Activated T-helper 17 cell treated with anti-CD3 and anti-CD28 coated beads, Interleukin-2, amount 50 U/mL, for 72 hours (primary cell): ENCODE data around the gene AUTS2. TPM values are rescaled to one million over a fixed set of nuclear protein-coding genes. Genes with fewer than 3 reads are reported as not detected.

Experiments
- ATAC-seq: fragments of 150-1000 bp; cut with Tn5 transposase; replicated peaks from 2 replicates; pipeline ENCODE4 v1.10.0; 2021; ENCODE audit warnings: mild to moderate bottlenecking, moderate library complexity
- H3K27ac Mint-ChIP-seq: one replicate; pipeline ENCODE4 v1.8.0; 2022; ENCODE audit warnings: mixed read lengths
- H3K27me3 Mint-ChIP-seq: one replicate; pipeline ENCODE4 v1.8.0; 2022; ENCODE audit warnings: mixed read lengths
- H3K36me3 Mint-ChIP-seq: one replicate; pipeline ENCODE4 v1.8.0; 2022; ENCODE audit warnings: low read depth, mild to moderate bottlenecking, mixed read lengths
- H3K4me1 Mint-ChIP-seq: one replicate; pipeline ENCODE4 v1.8.0; 2022; ENCODE audit warnings: mixed read lengths
- H3K4me3 Mint-ChIP-seq: one replicate; pipeline ENCODE4 v1.8.0; 2022; ENCODE audit warnings: mild to moderate bottlenecking, mixed read lengths
- H3K9me3 Mint-ChIP-seq: one replicate; pipeline ENCODE4 v1.8.0; 2022; ENCODE audit warnings: mixed read lengths
- total RNA-seq, 2 donors: library from RNA; stranded (reverse); gene quantifications; one replicate each; pipeline ENCODE4 v1.2.3, GENCODE V29; 2022

AUTS2 gene
- total RNA-seq, 2 donors from 2014 or later: 20.1 to 39.9 TPM

GRCh38 chr7:70574970-70575799, 976.9 kb downstream of the AUTS2 start:
- no peaks in the 10 kb centered on the region for H3K4me1 Mint-ChIP-seq
- peaks cover 5% of the 10 kb centered on the region for H3K9me3 Mint-ChIP-seq
- no peaks in the 10 kb centered on the region for H3K27me3 Mint-ChIP-seq
- H3K36me3 Mint-ChIP-seq: no peaks in the 10 kb centered on the region
- no peak overlapping the region for H3K27ac Mint-ChIP-seq
- no peak for ATAC-seq
- no peak overlapping the region for H3K4me3 Mint-ChIP-seq

- ATAC-seq: no peak
- Mint-ChIP-seq H3K4me1 (no peaks in the 10 kb centered on the region), H3K27me3 (no peaks in the 10 kb centered on the region), H3K27ac (no peak overlapping the region), H3K4me3 (no peak overlapping the region), H3K36me3 (no peaks in the 10 kb centered on the region), H3K9me3 (no peaks in the 10 kb centered on the region)
These were observed 978.8 kb downstream of the AUTS2 start for GRCh38 chr7:70577078-70577477.

- Mint-ChIP-seq H3K27me3 (no peaks in the 10 kb centered on the region), H3K4me3 (no peak overlapping the region), H3K36me3 (no peaks in the 10 kb centered on the region), H3K27ac (no peak overlapping the region), H3K9me3 (no peaks in the 10 kb centered on the region), H3K4me1 (no peaks in the 10 kb centered on the region)
- no peak for ATAC-seq
These were observed 979.9 kb downstream of the AUTS2 start for GRCh38 chr7:70578131-70578530.

- Mint-ChIP-seq H3K36me3 (no peaks in the 10 kb centered on the region), H3K4me1 (no peaks in the 10 kb centered on the region), H3K27ac (no peak overlapping the region), H3K27me3 (no peaks in the 10 kb centered on the region), H3K4me3 (no peak overlapping the region), H3K9me3 (no peaks in the 10 kb centered on the region)
- ATAC-seq: no peak
These were observed 981.3 kb downstream of the AUTS2 start for GRCh38 chr7:70579397-70580097.

- Mint-ChIP-seq H3K36me3 (no peaks in the 10 kb centered on the region), H3K4me3 (no peak overlapping the region)
- ATAC-seq: no peak
These were observed 981.9 kb downstream of the AUTS2 start for GRCh38 chr7:70580161-70580560.

GRCh38 chr7:70582927-70583895, 984.9 kb downstream of the AUTS2 start:
- Mint-ChIP-seq H3K36me3 (no peaks in the 10 kb centered on the region), H3K4me3 (no peak overlapping the region), H3K4me1 (no peaks in the 10 kb centered on the region), H3K27ac (no peak overlapping the region), H3K9me3 (no peaks in the 10 kb centered on the region), H3K27me3 (no peaks in the 10 kb centered on the region)
- ATAC-seq: no peak

More at GRCh38 chr7:70580161-70580560, 981.9 kb downstream of the AUTS2 start:
- no peaks in the 10 kb centered on the region for H3K4me1 Mint-ChIP-seq
- H3K27me3 Mint-ChIP-seq: no peaks in the 10 kb centered on the region
- H3K27ac Mint-ChIP-seq: no peak overlapping the region
- H3K9me3 Mint-ChIP-seq: no peaks in the 10 kb centered on the region

- Mint-ChIP-seq H3K27ac (no peak overlapping the region), H3K4me1 (no peaks in the 10 kb centered on the region), H3K36me3 (no peaks in the 10 kb centered on the region), H3K4me3 (no peak overlapping the region), H3K9me3 (no peaks in the 10 kb centered on the region), H3K27me3 (no peaks in the 10 kb centered on the region)
- ATAC-seq: no peak
These were observed 985.9 kb downstream of the AUTS2 start for GRCh38 chr7:70583965-70584883.

- no peak overlapping the region for H3K27ac Mint-ChIP-seq
- no peaks in the 10 kb centered on the region for H3K27me3 Mint-ChIP-seq
- no peak for ATAC-seq
- H3K9me3 Mint-ChIP-seq: no peaks in the 10 kb centered on the region
- H3K36me3 Mint-ChIP-seq: no peaks in the 10 kb centered on the region
- no peak overlapping the region for H3K4me3 Mint-ChIP-seq
- no peaks in the 10 kb centered on the region for H3K4me1 Mint-ChIP-seq
These were observed 986.8 kb downstream of the AUTS2 start for GRCh38 chr7:70585071-70585470.

GRCh38 chr7:70586822-70587221, 988.5 kb downstream of the AUTS2 start:
- H3K27ac Mint-ChIP-seq: no peak overlapping the region
- no peaks in the 10 kb centered on the region for H3K36me3 Mint-ChIP-seq

GRCh38 chr7:70587739-70588138, 989.5 kb downstream of the AUTS2 start:
- no peak for ATAC-seq

More at GRCh38 chr7:70586822-70587221, 988.5 kb downstream of the AUTS2 start:
- Mint-ChIP-seq H3K27me3 (no peaks in the 10 kb centered on the region), H3K4me1 (no peaks in the 10 kb centered on the region), H3K9me3 (no peaks in the 10 kb centered on the region), H3K4me3 (no peak overlapping the region)
- ATAC-seq: no peak

GRCh38 chr7:70588191-70588921, 990.1 kb downstream of the AUTS2 start:
- H3K27me3 Mint-ChIP-seq: no peaks in the 10 kb centered on the region

More at GRCh38 chr7:70587739-70588138, 989.5 kb downstream of the AUTS2 start:
- Mint-ChIP-seq H3K4me3 (no peak overlapping the region), H3K36me3 (no peaks in the 10 kb centered on the region), H3K4me1 (no peaks in the 10 kb centered on the region), H3K9me3 (no peaks in the 10 kb centered on the region), H3K27ac (no peak overlapping the region), H3K27me3 (no peaks in the 10 kb centered on the region)

GRCh38 chr7:70589010-70589409, 990.7 kb downstream of the AUTS2 start:
- ATAC-seq: no peak
- no peaks in the 10 kb centered on the region for H3K27me3 Mint-ChIP-seq
- no peaks in the 10 kb centered on the region for H3K9me3 Mint-ChIP-seq
- no peak overlapping the region for H3K27ac Mint-ChIP-seq
- no peaks in the 10 kb centered on the region for H3K4me1 Mint-ChIP-seq
- no peaks in the 10 kb centered on the region for H3K36me3 Mint-ChIP-seq
- no peak overlapping the region for H3K4me3 Mint-ChIP-seq

More at GRCh38 chr7:70588191-70588921, 990.1 kb downstream of the AUTS2 start:
- Mint-ChIP-seq H3K4me3 (no peak overlapping the region), H3K4me1 (no peaks in the 10 kb centered on the region), H3K9me3 (no peaks in the 10 kb centered on the region), H3K27ac (no peak overlapping the region), H3K36me3 (no peaks in the 10 kb centered on the region)
- ATAC-seq: no peak

GRCh38 chr7:70589590-70589989, 991.3 kb downstream of the AUTS2 start:
- no peaks in the 10 kb centered on the region for H3K9me3 Mint-ChIP-seq
- no peaks in the 10 kb centered on the region for H3K36me3 Mint-ChIP-seq
- H3K27ac Mint-ChIP-seq: no peak overlapping the region
- no peak overlapping the region for H3K4me3 Mint-ChIP-seq
- ATAC-seq: no peak
- peaks cover 3% of the 10 kb centered on the region for H3K27me3 Mint-ChIP-seq
- no peaks in the 10 kb centered on the region for H3K4me1 Mint-ChIP-seq
